Measurements from ENCODE around the gene RAD51B. TPM values are rescaled to one million over a fixed set of nuclear protein-coding genes. Genes with fewer than 3 reads are reported as not detected.

RAD51B gene
- polyA plus RNA-seq, 1 donor (not counting 4 experiments of a cell fraction or from before 2014, with no cell fraction given): 13.3 TPM

GRCh38 chr14:68177728-68178127 lies 358.1 kb downstream of the RAD51B start:
- no peak overlapping the region for H3K4me2 ChIP-seq (ENCODE audit: control insufficient read depth, extremely low read depth, insufficient read depth, low read depth, low read length)
- no peaks in the 10 kb centered on the region for H3K9me1 ChIP-seq (ENCODE audit: control insufficient read depth, extremely low read depth, insufficient read depth, low read length)
- peaks cover 14% of the 10 kb centered on the region for H3K4me1 ChIP-seq (ENCODE audit: control insufficient read depth, extremely low read depth, insufficient read depth, low read length)
- H3K79me2 ChIP-seq (ENCODE audit: control insufficient read depth, insufficient read depth, low read length): no peaks in the 10 kb centered on the region
- no peak overlapping the region for H3K4me3 ChIP-seq (ENCODE audit: control insufficient read depth in 2 of 3, extremely low read depth in 1 of 3, insufficient read depth in 2 of 3, low read depth in 1 of 3, low read length in 3 of 3)
- no peak overlapping the region for H3K27ac ChIP-seq (ENCODE audit: control insufficient read depth, insufficient read depth, low read length)
- H2AFZ ChIP-seq (ENCODE audit: control insufficient read depth, low read length): no peak overlapping the region
- no peaks in the 10 kb centered on the region for H3K9me3 ChIP-seq (ENCODE audit: control insufficient read depth, low read depth, low read length)
- H3K9ac ChIP-seq (ENCODE audit: control insufficient read depth, extremely low read depth, insufficient read depth, low read length): no peak overlapping the region
- H3K36me3 ChIP-seq (ENCODE audit: control insufficient read depth in 2 of 2, extremely low read depth in 1 of 2, insufficient read depth in 2 of 2, low read length in 2 of 2): no peaks in the 10 kb centered on the region
- H4K20me1 ChIP-seq (ENCODE audit: control insufficient read depth, extremely low read depth, insufficient read depth, low read length): no peaks in the 10 kb centered on the region
- dilution Hi-C loops (cut with MboI; ENCODE audit: extremely low pct_ligation_motif_present, low sequenced_read_pairs): no loop called here
- TF ChIP-seq CTCF (optimal IDR thresholded peaks at IDR 0.05 in 1 of 3, IDR thresholded peaks at IDR 0.05 in 1 of 3, conservative IDR thresholded peaks at IDR 0.05 in 1 of 3; ENCODE audit: extremely low read depth in 1 of 3, insufficient read depth in 2 of 3, low read length in 3 of 3) (no peak), EZH2 (IDR thresholded peaks at IDR 0.05; ENCODE audit: low read length) (no peak)
- DNase-seq (ENCODE audit: low read depth, low spot score) (no peak), FAIRE-seq (no peak)
- H3K27me3 ChIP-seq (ENCODE audit: control insufficient read depth, extremely low read depth, insufficient read depth, low read length): no peaks in the 10 kb centered on the region

DNA sequence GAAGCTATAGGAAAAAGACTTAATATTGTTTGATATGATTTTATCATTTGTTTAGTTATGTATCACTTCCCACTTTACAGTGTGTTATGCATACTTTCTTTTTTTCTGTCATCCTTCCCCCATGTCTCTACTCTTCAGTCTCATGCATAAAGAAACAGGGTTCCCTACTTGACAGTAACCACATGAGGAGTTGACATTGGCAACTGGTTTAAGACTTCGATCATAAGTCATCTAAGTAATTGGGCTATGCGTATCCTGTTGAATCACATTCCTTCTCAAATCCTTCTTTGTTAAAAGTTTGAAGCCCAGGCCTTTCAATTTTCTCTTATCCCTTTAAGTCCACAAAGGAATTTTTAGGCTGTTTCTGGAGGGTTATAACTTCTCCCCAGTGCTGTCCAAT lies 358.7 kb downstream of the RAD51B start:
- DNase-seq (ENCODE audit: low read depth, low spot score) (no peak), FAIRE-seq (no peak)
- Histone ChIP-seq H3K9me1 (ENCODE audit: control insufficient read depth, extremely low read depth, insufficient read depth, low read length) (no peaks in the 10 kb centered on the region), H3K4me3 (ENCODE audit: control insufficient read depth in 2 of 3, extremely low read depth in 1 of 3, insufficient read depth in 2 of 3, low read depth in 1 of 3, low read length in 3 of 3) (no peak overlapping the region), H3K4me1 (ENCODE audit: control insufficient read depth, extremely low read depth, insufficient read depth, low read length) (peaks cover 14% of the 10 kb centered on the region), H3K4me2 (ENCODE audit: control insufficient read depth, extremely low read depth, insufficient read depth, low read depth, low read length) (no peak overlapping the region), H4K20me1 (ENCODE audit: control insufficient read depth, extremely low read depth, insufficient read depth, low read length) (no peaks in the 10 kb centered on the region), H3K27me3 (ENCODE audit: control insufficient read depth, extremely low read depth, insufficient read depth, low read length) (no peaks in the 10 kb centered on the region), H3K36me3 (ENCODE audit: control insufficient read depth in 2 of 2, extremely low read depth in 1 of 2, insufficient read depth in 2 of 2, low read length in 2 of 2) (no peaks in the 10 kb centered on the region), H3K9ac (ENCODE audit: control insufficient read depth, extremely low read depth, insufficient read depth, low read length) (no peak overlapping the region), H3K79me2 (ENCODE audit: control insufficient read depth, insufficient read depth, low read length) (no peaks in the 10 kb centered on the region), H3K9me3 (ENCODE audit: control insufficient read depth, low read depth, low read length) (no peaks in the 10 kb centered on the region), H3K27ac (ENCODE audit: control insufficient read depth, insufficient read depth, low read length) (no peak overlapping the region), H2AFZ (ENCODE audit: control insufficient read depth, low read length) (no peak overlapping the region)
- dilution Hi-C loops (cut with MboI; ENCODE audit: extremely low pct_ligation_motif_present, low sequenced_read_pairs): no loop called here
- no peak for TF ChIP-seq CTCF (optimal IDR thresholded peaks at IDR 0.05 in 1 of 3, IDR thresholded peaks at IDR 0.05 in 1 of 3, conservative IDR thresholded peaks at IDR 0.05 in 1 of 3; ENCODE audit: extremely low read depth in 1 of 3, insufficient read depth in 2 of 3, low read length in 3 of 3)
- TF ChIP-seq EZH2 (IDR thresholded peaks at IDR 0.05; ENCODE audit: low read length): no peak

All from keratinocyte (primary cell).